Measurements from ENCODE around the gene SAMD14. TPM values are rescaled to one million over a fixed set of nuclear protein-coding genes. Genes with fewer than 3 reads are reported as not detected.
A peak's percentile ranks its signal among the peaks of the same experiment; 100 is the strongest.

SAMD14 gene
- total RNA-seq, 1 donor from 2014 or later, result 8.8 TPM

DNA sequence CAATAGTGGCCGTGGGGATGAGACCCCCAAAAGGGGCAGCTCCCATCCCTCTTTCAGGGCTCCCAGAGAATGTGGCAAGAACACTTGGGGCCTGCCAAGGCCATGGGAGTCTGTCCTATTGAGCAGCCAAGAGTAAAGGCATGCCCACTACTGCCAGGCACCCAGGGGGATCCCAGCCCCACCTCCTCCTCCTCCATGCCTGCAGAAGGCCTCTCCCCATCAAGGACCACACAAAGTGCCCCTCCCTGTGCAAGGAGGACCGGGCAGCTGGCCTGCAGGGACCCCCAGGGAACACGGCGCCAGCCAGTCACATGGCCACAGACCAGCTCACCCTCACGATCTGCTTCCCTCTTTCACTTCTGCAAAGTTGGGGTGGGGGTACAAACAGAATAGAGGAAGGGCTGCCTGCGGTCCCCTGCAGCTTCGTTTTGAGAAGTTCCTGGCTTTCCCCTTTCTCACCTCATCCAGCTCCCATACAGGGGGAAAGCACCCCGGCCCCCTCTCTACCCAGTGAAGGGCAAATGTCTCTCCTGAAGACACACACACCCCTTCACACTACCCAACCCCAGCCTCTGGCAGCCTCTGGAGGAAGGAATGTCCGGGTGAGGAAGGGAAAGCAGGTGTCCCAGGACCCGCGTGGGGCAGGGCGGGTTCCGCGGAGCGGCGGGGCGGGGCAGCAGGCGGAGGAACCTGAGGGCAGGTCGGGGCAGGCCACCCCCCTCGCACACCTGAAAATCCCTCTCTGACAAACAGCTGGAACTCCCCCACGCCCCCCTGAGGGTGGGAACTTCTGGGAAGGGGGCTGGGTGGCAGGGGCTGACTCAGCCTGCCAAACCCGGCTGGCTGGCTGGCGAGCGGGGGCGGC, 18.5 kb upstream of the SAMD14 start:
- no peak for DNase-seq (ENCODE audit: low spot score)

DNA sequence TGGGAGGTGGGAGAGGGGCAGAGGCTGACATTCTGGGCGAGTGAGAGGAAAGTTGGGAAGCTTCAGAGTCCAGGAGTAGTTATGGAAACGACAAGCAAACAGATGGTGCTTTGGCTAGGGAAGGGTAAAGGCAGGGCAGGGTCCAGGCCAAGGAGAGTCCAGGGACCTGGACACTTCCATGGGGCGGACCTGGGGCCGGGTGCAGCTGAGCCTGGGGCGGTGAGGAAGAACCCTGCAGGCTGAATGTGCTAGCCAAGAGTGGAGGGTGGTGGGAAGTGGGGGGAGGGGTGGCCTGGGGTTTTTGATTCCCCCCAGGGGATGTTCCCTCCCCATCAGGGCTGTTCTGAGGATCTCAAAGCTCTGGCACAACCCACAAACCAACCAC, 17.9 kb upstream of the SAMD14 start:
- no peak for DNase-seq (ENCODE audit: low spot score)

DNA sequence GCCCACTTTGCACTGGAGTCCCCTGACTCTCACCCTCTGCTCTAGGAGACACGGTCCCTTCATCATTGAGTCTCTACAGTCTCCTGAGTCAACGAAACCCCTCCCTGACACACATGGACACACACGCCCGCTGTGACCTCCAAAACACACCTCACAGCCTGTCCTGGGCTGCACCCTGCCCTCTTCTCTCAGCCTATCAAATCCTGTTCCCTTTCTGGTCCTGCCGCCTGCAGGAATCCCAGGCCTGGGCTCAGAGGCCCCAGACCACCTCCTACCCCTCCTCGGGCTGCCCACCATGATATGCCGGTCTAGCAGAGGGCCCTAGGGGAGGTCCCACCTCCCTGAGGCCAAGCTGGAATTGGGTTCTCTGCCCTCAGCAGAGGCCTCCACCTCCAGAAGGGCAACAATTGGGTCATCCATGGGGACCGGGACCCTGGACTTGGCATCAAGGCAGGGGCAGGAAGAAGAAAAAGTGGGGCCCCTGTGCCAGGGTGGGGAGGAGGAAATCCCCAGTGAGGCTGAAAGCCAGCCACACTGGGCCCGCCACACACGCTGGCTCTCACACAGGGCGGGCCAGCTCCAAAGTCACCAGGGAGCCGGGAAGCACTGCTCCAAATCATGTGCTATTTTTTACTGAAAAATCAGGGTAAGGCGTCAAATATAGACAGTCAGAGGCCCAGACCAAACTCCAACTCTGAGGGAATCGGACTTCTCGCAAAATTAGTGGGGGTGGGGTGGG, 17.1 kb upstream of the SAMD14 start:
- DNase-seq (ENCODE audit: low spot score), result no peak

DNA sequence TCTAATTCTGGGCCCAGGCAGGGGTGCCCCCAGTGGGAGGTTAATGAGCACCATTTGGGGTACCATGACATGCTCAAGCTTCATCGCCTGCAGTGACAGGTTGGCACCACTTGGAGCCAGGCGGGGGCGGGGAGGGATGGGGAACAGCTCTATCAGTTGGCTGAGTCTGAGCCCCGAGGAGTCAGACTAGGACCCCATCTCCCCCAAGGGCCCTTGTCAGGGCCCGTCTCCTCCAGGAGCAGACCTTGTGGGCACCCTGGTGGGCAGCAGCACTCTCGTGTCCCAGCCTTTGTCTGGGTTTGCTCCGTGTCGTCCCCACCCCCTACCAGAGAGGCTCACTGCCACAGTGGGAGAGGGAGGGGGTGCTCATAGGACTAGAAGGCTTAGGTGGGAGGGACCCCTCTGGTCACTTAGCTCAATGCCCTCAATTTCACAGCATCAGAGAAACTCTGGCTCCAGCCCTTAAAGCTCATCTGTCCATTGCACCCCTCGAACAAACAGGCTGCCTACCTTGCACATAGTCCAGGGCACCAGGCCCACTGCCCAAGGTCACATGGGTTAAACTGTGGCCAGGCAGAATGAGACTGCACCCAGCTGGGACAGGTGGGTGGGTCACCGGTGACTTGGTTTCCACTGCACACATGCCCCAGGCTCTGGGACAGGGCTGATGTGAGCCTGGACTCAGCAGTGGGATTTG, 16.4 kb upstream of the SAMD14 start:
- no peak for DNase-seq (ENCODE audit: low spot score)

DNA sequence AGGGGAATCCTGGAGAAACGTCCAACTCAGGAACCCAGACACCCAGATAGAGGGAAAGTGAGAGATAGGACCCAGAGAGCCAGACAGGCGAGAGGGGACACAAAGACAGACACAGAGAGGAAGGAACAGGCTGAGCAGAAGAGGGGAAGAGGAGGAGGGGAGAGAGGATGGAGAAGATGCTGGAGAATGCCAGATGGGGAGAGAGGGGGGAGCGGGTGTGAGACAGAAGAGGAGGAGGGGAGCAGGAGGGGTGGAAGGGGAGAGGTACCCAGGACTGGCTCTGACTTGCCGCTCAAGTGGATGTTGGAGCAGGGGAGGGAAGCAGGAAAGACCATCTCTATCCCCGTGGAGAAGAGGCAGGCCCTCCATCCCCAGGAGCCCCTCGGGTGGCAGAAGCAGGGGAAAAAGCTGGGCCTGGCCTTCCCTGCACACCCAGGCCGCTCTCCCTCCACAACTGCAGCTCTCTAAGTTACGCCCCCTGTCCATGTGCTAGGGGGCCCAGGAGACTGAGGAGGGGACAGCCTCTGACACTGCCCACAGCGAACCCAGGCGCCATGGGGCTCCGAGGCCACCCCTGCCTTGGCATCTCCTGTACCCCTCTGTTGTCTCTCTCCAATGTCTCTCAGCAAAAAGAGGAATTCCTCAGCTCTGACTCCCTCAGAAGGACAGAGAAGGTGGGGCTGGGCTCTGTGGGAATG, 15.7 kb upstream of the SAMD14 start:
- DNase-seq (ENCODE audit: low spot score), result no peak

DNA sequence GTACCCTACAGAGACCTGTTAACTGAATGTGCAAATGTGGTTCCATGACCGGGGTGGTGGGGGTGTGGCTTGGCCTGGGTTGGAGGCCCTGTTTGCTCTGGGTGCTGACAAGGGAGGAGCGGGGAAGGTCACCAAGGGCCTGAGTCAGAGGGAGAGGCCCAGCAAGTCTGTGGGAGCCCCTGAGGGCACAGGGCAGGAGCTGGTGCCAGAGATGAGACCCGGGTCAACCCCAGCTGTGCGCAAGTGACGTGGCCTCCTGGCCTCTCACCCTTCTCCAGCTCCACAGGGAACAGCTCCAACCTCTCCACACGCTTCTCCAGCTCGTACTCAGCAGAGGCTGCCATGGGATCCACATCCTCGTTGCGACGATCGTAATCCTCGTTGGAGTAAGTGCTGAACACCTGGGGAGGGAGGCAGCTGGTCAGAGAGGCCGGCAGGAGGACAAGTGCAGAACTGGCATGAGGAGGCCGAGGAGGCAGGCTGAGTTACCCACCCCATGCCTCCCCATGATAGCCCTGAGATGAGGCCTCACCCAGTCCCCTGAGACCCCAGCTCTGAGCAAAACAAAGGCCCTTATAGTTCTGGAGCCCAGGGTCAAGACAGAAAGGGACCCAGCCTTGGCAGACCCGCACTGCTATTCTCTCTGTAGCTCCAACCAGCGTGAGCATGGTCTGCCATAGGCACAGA, 15.0 kb upstream of the SAMD14 start:
- no peak for DNase-seq (ENCODE audit: low spot score)

DNA sequence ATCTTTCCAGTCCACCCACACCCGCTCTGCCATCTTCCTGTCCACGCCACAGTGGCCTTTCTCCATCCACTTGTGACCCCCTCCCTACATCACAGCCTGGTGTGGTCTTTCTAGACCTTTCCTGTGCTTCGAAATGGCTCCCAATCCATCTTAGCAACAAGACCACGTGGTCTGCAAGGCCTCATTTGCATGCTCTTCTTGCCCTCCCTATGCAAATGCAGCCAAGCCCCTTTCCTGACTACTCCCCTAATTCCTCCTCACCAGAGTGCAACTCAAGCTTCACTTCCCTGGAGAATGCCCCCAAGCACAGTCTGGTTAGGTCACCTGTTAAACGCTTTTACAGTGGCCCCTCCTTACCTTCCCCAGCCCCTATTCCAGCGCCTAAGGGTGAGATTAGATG, 14.4 kb upstream of the SAMD14 start:
- no peak for DNase-seq (ENCODE audit: low spot score)

DNA sequence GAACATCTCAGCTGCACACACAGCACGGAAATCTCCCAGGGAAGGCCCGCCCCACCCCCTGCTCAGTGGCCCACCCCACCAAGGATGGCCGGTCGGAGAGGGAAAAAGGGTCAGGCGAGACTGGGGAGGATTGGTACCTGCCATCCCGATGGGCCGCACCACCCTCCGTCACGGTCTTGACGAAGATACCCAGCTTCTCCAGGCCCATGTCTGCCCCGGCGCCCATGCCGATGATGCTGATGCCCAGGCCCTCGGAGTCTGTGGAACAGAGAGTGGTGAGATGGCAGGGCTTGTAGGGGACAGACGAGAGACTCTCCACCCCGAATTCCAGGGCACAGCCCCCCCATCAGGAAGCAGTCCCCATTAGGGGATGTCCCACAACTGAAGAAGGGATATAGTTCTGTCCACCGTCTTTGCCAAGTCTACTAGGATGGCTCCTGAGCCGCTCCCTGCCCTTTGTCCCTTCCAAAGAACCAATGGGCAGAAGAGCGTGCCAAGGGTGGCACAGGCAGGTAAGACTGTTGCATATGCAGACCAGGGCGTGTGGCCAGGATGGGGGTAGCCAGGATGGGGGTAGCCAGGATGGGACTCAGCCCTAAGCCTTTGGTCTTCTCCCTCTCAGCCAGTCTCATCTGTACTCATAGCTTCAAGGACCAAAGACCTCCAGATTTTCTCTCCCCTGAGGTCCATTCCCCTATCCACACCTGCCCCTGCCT, 13.7 kb upstream of the SAMD14 start:
- DNase-seq (ENCODE audit: low spot score), result no peak

DNA sequence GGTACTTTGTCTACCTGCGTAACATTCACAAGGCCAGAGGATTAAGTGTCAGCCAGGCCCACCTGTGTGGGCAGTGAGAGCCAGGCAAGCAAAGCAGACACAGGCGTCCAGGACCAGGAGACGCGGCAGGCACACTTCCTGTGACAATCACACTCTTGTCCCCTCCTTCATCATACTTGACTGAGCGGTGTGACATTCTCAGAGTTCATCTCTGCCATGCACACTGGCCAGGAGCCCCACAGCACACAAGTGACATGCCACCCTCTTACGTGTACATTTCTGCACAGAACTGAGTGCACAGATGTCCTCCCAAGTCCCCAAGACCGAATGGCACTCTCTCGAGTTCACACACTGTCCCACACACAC, 11.8 kb upstream of the SAMD14 start:
- DNase-seq (ENCODE audit: low spot score), result no peak

DNA sequence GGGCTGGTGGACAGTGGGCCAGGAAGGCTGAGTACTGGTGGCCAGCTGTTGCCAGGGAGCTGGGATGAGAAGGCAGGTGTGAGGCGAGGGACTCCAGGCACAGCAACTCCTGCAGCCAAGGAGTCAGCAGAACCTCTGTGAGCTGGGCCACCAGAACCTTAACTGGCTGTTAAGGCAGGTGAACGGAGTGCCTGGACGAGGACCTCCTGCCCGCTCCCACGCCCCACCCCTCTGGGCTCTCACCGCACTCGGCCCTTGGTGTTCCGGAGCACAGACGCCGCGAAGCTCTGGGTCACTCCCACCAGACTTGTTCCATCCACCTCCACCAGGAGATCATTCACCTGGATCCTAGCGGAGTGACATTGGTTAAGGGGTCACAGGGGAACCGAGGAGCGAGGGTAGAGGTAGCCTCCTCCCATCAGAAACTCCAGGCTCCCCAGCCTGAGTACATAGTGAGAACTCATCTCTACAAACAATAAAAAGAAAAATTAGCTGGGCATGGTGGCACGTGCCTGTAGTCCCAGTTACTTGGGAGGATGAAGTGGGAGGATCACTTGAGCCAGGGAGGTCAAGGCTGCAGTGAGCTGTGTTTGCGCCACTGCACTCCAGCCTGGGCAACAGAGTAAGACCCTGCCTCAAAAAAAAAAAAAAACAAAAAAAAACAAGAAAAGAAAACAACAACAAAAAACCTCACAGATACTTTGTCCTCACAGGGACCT, 11.2 kb upstream of the SAMD14 start:
- no peak for DNase-seq (ENCODE audit: low spot score)

DNA sequence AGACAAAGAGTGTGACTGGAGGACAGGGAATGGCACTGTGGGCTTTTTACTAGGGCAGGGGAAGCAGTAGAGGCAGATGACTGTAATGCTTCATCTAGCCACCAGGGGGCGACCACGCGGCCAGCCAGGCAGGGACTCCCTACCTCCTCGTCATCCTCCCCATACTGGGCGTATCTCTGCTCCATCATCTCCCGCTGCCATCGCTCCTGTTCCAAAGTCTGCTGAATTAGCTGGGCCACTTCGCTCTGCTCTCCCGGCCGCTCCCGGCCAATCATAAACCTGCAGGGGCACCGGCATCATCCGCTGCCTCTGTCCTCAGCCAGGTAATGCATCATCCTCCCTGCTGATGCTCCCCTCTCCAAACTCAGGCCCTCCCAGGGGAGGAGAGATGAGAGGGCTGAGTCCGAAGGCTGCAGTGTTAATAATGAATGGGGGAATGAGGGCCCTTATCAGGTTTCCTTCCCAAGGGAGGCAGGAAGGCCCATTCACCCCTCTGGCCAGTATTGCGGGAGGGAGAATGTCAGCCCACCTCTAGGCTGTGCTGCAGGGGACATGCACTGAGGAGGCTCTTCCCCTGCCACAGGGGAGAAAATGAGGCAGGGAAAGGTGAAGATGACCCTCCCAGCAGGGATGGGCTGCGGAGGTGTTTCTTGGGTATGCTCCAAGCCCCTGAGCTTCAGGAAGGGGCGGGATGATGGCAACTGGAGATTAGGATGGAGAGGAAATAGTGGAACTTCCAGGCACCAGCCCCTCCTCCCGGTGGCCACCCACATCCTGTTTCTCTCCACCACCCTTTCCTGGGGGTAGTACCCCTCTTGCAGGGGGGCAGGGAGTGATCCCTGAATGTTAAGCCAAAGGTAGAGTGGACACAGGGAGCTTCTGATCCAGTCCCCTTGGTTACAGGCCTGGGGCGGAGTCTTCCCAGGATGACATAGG, 10.3 kb upstream of the SAMD14 start:
- DNase-seq (ENCODE audit: low spot score), result peak; percentile 82

DNA sequence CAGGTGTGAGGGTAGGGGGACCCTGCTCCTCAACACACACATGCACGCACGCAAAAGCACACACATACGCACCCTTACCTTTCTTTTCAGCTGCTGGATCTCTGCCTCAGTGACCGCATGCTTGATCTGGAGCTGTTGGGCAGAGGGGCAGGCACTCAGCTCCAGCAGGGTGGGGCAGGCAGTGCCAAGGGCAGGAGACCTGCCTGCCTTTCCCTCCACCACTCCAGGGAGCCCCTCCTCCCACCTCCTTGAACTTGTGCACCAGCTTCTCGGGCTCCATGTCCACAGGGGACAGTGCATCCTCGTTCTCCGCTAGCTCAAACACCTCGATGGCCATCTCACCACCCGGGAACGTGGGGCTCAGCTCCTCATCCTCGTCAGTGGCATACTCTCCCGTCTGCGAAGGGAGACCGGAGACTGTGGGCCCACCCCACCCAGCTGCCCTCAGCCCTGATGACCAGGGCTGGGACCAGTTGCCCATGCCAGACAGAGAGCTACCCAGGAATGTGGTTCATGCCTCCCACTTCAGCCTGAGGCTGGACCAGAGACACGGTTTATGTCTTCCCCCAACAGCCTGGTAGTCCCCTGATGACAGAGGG, 9.3 kb upstream of the SAMD14 start:
- no peak for DNase-seq (ENCODE audit: low spot score)

DNA sequence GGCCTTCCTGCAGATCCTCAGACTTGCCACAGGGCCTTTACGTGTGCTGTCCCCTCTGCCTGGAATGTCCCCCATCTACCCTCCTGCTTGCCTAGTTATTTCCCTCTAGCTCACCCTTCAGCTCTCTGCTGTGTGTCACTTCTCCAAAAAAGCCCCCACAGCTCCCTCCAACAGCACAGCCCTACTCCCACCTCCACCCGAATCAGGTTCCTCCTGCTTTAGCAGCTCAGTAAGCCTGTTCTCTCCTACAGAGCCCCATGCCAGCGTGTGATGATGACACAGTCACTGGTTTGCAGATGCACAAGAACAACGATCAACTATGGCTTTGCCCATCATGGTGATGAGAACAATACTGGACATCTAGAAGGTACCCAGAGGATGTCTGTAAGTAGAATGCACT, 7.1 kb upstream of the SAMD14 start:
- no peak for DNase-seq (ENCODE audit: low spot score)

DNA sequence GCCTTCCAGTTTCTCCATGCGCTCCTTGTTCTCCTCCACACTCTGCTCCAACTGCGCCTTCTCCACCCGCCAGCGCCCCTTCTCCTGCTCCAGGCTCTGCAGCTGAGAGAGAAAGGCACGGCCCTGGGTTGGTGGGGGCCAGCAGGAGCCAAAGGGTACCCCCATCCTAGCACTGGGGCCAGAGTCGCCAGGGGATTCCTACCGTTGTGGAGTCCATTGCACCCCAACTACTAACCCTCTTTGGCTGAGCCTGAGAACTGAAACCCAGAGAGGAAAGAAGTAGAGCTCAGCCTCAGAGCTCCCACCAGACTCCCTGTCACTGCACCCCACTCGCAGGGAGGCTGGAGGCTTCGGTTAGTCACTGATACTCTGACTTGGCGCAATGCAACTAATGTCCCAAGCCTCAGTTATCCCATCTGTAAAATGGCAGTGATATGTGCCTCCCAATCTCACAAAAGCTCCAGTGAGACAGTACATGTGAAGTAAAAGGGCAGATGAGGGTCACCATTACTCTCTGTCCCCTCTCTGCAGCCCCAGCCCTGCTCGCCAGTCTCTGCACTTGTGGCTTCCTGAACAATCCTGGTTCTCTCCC, 6.2 kb upstream of the SAMD14 start:
- no peak for DNase-seq (ENCODE audit: low spot score)

DNA sequence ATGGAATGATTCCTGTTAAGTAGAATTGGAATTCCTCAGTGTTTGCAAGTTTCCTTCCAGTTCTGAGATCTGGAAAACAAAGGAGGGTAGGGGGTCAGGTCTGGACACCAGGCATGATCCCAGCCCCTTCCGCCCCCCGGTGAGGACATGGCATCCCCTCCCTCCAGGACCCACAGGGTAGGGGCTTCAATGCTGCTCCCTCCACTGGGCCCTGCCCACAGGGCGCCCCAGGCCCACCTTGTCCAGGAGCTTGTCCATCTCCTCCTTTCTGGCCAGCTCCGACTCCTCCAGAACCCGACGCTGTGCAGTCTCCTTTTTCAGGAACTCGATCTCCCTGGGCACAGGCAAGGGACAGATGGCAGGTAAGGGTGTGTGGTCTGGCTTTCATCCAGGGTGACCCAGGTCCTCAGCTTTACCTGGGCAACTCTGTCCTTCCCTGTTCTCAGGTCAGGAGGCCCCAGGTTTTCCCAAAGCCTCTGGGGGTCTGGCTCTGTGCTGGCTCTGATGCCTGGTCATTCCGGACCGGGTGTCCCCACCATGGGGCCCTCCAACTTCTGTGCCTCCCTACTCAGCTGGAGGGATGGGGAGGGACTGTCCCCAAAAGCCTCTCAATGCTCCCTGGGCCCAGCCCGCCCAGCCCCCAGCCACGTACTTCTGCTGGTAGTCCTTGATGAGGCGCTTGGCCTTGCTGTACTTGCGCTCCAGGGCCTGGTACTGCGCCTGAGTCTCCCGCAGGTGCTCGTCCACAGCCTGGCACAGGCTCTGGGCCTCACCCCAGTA, 5.5 kb upstream of the SAMD14 start:
- DNase-seq (ENCODE audit: low spot score), result no peak

DNA sequence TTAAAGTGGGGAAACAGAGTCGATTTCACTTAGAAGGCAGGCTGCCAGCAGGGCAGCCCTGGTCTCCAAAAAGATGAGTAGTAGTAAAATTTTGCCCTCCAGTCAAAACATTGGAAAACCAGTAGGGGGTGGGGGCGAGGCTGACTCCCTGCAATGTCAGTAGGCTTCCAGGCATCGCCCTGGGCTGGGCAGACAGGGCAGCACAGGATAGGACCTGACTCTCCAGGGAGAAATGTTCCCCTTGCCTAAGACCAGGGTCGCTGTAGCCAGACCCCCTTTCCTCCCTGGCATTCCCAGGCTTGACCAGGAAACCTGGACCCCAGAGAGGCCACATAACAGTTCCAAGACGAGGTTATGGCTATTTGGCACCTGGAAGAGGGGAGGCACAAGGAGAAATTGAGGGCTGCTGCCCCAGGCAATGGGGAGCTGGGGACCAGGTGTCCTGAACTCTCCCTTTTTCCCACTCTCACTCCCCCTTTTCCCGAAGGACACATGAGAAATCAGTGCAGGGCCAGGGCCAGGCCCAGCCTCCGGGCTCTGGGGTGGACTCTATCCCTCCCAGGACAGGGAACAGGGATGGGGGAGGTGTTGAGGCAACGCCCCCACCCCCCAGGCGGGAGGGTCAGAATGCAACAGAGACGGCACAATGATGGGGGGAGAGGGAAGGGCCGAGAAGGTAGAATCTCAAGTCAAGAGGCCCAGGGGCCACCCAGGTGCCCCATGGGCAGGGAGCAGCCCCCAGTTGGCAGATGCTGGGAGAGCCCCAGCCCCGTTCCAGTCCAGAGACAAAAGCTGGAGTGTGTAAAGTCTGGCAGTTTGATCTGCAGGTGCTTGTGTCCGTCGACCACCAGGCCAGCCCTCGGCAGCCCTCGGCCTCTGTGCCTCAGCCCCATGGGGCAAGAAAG, 4.5 kb upstream of the SAMD14 start:
- no peak for DNase-seq (ENCODE audit: low spot score)

DNA sequence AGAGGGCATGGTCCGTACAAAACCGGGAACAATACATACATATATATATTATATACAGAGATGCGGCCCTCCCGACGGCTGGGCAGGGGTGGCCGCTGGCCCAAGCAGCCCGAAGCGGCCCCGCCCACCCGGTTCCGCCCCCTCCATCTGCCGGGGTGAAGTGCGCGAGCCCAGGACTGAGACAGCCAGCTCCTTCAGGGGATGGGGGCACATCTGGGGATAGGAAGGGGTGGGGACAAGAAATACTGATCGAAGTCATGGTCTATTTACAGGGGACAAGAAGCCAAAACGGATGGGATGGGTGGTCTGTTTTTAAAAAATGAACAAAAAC, 3.8 kb upstream of the SAMD14 start:
- DNase-seq (ENCODE audit: low spot score), result no peak

Measured in mucosa of gallbladder (tissue), 1 donor.